Activated naive CD8-positive, alpha-beta T cell treated with anti-CD3 and anti-CD28 coated beads for 36 hours (primary cell): ENCODE results near the gene ZNF608. TPM values are rescaled to one million over a fixed set of nuclear protein-coding genes. Genes with fewer than 3 reads are reported as not detected.

ENCODE experiments used
- DNase-seq: peaks from one replicate; pipeline ENCODE4 v3.0.0; 2021
- H3K27ac Mint-ChIP-seq: one replicate; pipeline ENCODE4 v1.8.0; 2022; ENCODE audit warnings: mild to moderate bottlenecking, moderate library complexity, mixed read lengths
- H3K27me3 Mint-ChIP-seq: one replicate; pipeline ENCODE4 v1.8.0; 2022; ENCODE audit warnings: mild to moderate bottlenecking, mixed read lengths
- H3K36me3 Mint-ChIP-seq: one replicate; pipeline ENCODE4 v1.8.0; 2021; ENCODE audit warnings: mild to moderate bottlenecking, mixed read lengths
- H3K4me1 Mint-ChIP-seq: one replicate; pipeline ENCODE4 v1.8.0; 2021; ENCODE audit warnings: mixed read lengths
- H3K4me3 Mint-ChIP-seq: one replicate; pipeline ENCODE4 v1.8.0; 2022; ENCODE audit warnings: mild to moderate bottlenecking, moderate library complexity, mixed read lengths
- H3K9me3 Mint-ChIP-seq: one replicate; pipeline ENCODE4 v1.8.0; 2022; ENCODE audit warnings: mixed read lengths
- total RNA-seq, 2 experiments: library from RNA; stranded (reverse); gene quantifications; one replicate each; pipeline ENCODE4 v1.2.3, GENCODE V29; 2021

Gene ZNF608
- total RNA-seq, 2 experiments from 2014 or later, result 0.06 to 0.12 TPM

GRCh38 chr5:124736082-124736804 lies 10.2 kb downstream of the ZNF608 start:
- Mint-ChIP-seq H3K27me3 (peaks cover 57% of the 10 kb centered on the region), H3K9me3 (peaks cover under 1% of the 10 kb centered on the region), H3K36me3 (no peaks in the 10 kb centered on the region), H3K4me3 (no peak overlapping the region), H3K4me1 (no peaks in the 10 kb centered on the region), H3K27ac (no peak overlapping the region)
- no peak for DNase-seq

GRCh38 chr5:124735169-124735858 lies 11.1 kb downstream of the ZNF608 start:
- no peak for DNase-seq
- Mint-ChIP-seq H3K27me3 (peaks cover 60% of the 10 kb centered on the region), H3K27ac (no peak overlapping the region), H3K9me3 (no peaks in the 10 kb centered on the region), H3K4me3 (no peak overlapping the region), H3K4me1 (no peaks in the 10 kb centered on the region), H3K36me3 (no peaks in the 10 kb centered on the region)

GRCh38 chr5:124734574-124735168 lies 11.8 kb downstream of the ZNF608 start:
- Mint-ChIP-seq H3K9me3 (no peaks in the 10 kb centered on the region), H3K4me3 (no peak overlapping the region), H3K4me1 (no peaks in the 10 kb centered on the region), H3K27ac (no peak overlapping the region), H3K36me3 (no peaks in the 10 kb centered on the region), H3K27me3 (peaks cover 61% of the 10 kb centered on the region)
- no peak for DNase-seq

- Mint-ChIP-seq H3K4me1 (no peaks in the 10 kb centered on the region), H3K36me3 (no peaks in the 10 kb centered on the region), H3K27ac (no peak overlapping the region), H3K9me3 (no peaks in the 10 kb centered on the region), H3K4me3 (no peak overlapping the region), H3K27me3 (peaks cover 53% of the 10 kb centered on the region)
- DNase-seq, result no peak
Measured at GRCh38 chr5:124733329-124733650, 13.1 kb downstream of the ZNF608 start.

- Mint-ChIP-seq H3K27ac (no peak overlapping the region), H3K4me1 (no peaks in the 10 kb centered on the region), H3K27me3 (peaks cover 53% of the 10 kb centered on the region), H3K36me3 (no peaks in the 10 kb centered on the region), H3K4me3 (no peak overlapping the region), H3K9me3 (no peaks in the 10 kb centered on the region)
- no peak for DNase-seq
Measured at GRCh38 chr5:124732428-124733328, 13.8 kb downstream of the ZNF608 start.

- no peak overlapping the region for H3K4me3 Mint-ChIP-seq
- no peaks in the 10 kb centered on the region for H3K36me3 Mint-ChIP-seq
- peaks cover 42% of the 10 kb centered on the region for H3K27me3 Mint-ChIP-seq
- no peaks in the 10 kb centered on the region for H3K9me3 Mint-ChIP-seq
- H3K4me1 Mint-ChIP-seq, result no peaks in the 10 kb centered on the region
- no peak overlapping the region for H3K27ac Mint-ChIP-seq
- DNase-seq, result no peak
Measured at GRCh38 chr5:124730381-124730780, 16.1 kb downstream of the ZNF608 start.

GRCh38 chr5:124729720-124730359 lies 16.6 kb downstream of the ZNF608 start:
- Mint-ChIP-seq H3K9me3 (no peaks in the 10 kb centered on the region), H3K27me3 (peaks cover 36% of the 10 kb centered on the region), H3K36me3 (no peaks in the 10 kb centered on the region), H3K4me3 (no peak overlapping the region), H3K4me1 (no peaks in the 10 kb centered on the region), H3K27ac (no peak overlapping the region)
- no peak for DNase-seq

GRCh38 chr5:124728968-124729332 lies 17.5 kb downstream of the ZNF608 start:
- Mint-ChIP-seq H3K4me1 (no peaks in the 10 kb centered on the region), H3K27me3 (peaks cover 27% of the 10 kb centered on the region), H3K36me3 (no peaks in the 10 kb centered on the region), H3K9me3 (no peaks in the 10 kb centered on the region), H3K27ac (no peak overlapping the region), H3K4me3 (no peak overlapping the region)
- no peak for DNase-seq

GRCh38 chr5:124728331-124728967 lies 18.0 kb downstream of the ZNF608 start:
- Mint-ChIP-seq H3K27ac (no peak overlapping the region), H3K36me3 (no peaks in the 10 kb centered on the region), H3K4me3 (no peak overlapping the region), H3K27me3 (peaks cover 25% of the 10 kb centered on the region), H3K9me3 (no peaks in the 10 kb centered on the region), H3K4me1 (no peaks in the 10 kb centered on the region)
- DNase-seq, result no peak

- Mint-ChIP-seq H3K27ac (no peak overlapping the region), H3K27me3 (peaks cover 17% of the 10 kb centered on the region), H3K36me3 (no peaks in the 10 kb centered on the region), H3K9me3 (no peaks in the 10 kb centered on the region), H3K4me1 (no peaks in the 10 kb centered on the region), H3K4me3 (no peak overlapping the region)
- no peak for DNase-seq
Measured at GRCh38 chr5:124726631-124727362, 19.6 kb downstream of the ZNF608 start.

GRCh38 chr5:124725622-124726258 lies 20.7 kb downstream of the ZNF608 start:
- Mint-ChIP-seq H3K4me1 (no peaks in the 10 kb centered on the region), H3K27me3 (peaks cover 17% of the 10 kb centered on the region), H3K9me3 (no peaks in the 10 kb centered on the region), H3K4me3 (no peak overlapping the region), H3K36me3 (no peaks in the 10 kb centered on the region), H3K27ac (no peak overlapping the region)
- no peak for DNase-seq

- DNase-seq, result no peak
- Mint-ChIP-seq H3K27ac (no peak overlapping the region), H3K36me3 (no peaks in the 10 kb centered on the region), H3K4me3 (no peak overlapping the region), H3K27me3 (peaks cover 12% of the 10 kb centered on the region), H3K9me3 (no peaks in the 10 kb centered on the region), H3K4me1 (no peaks in the 10 kb centered on the region)
Measured at GRCh38 chr5:124725040-124725434, 21.4 kb downstream of the ZNF608 start.

- Mint-ChIP-seq H3K9me3 (no peaks in the 10 kb centered on the region), H3K27me3 (peaks cover 7% of the 10 kb centered on the region), H3K36me3 (no peaks in the 10 kb centered on the region), H3K27ac (no peak overlapping the region), H3K4me1 (no peaks in the 10 kb centered on the region), H3K4me3 (no peak overlapping the region)
- DNase-seq, result no peak
Measured at GRCh38 chr5:124724357-124725039, 21.9 kb downstream of the ZNF608 start.
